IMR-90 (cell line): ENCODE results near the gene CLSTN3. TPM values are rescaled to one million over a fixed set of nuclear protein-coding genes. Genes with fewer than 3 reads are reported as not detected.

Experiments used
- ATAC-seq: fragments of 200-7000 bp; cut with Tn5 transposase; 2 replicates; pipeline ENCODE4 v1.9.1; 2020; ENCODE audit warnings: low read depth, mild to moderate bottlenecking, moderate library complexity
- BruUV-seq: library from RNA; stranded (reverse); fragments of 400-500 nt; replicated peaks from 2 replicates; lab custom pipeline; 2021; lab: Mats Ljungman, UMichigan
- CTCF ChIA-PET: fragments of 300-600 bp; formaldehyde crosslinking; extraction: SDS; loops from one replicate; lab custom pipeline; 2021; ENCODE audit warnings: antibody characterized with exemption; lab: Yijun Ruan, JAX
- POLR2A ChIA-PET: fragments of 300-600 bp; sonication (Branson Sonifier 250); formaldehyde crosslinking; loops from one replicate; lab custom pipeline; 2022; ENCODE audit warnings: antibody characterized with exemption; ENCODE audit not compliant: unreplicated experiment; lab: Charles Lee
- DNase-seq: peaks from one replicate; pipeline ENCODE4 v3.0.0; 2013
- H2AFZ ChIP-seq: replicated peaks from 2 replicates; pipeline ENCODE3; 2013; ENCODE audit warnings: low read length, mild to moderate bottlenecking; ENCODE audit not compliant: poor library complexity
- H2AK5ac ChIP-seq: 2 replicates; pipeline ENCODE4 v1.6.1; 2013; ENCODE audit warnings: low read depth, low read length, inconsistent platforms
- H2AK9ac ChIP-seq: replicated peaks from 2 replicates; pipeline ENCODE3; 2013; ENCODE audit warnings: mild to moderate bottlenecking, low read depth, low read length, moderate library complexity; ENCODE audit not compliant: poor library complexity
- H2BK120ac ChIP-seq: 2 replicates; pipeline ENCODE4 v1.6.1; 2013; ENCODE audit warnings: low read depth, low read length, inconsistent platforms
- H2BK15ac ChIP-seq: 3 replicates; pipeline ENCODE4 v1.6.1; 2013; ENCODE audit warnings: low read depth, low read length, inconsistent platforms
- H2BK20ac ChIP-seq: 2 replicates; pipeline ENCODE4 v1.6.1; 2013; ENCODE audit warnings: low read depth, mild to moderate bottlenecking, inconsistent platforms, low read length, moderate library complexity
- H2BK5ac ChIP-seq: 2 replicates; pipeline ENCODE4 v1.6.1; 2013; ENCODE audit warnings: mild to moderate bottlenecking, low read depth, low read length, inconsistent platforms; ENCODE audit not compliant: poor library complexity, severe bottlenecking
- H3K14ac ChIP-seq: replicated peaks from 2 replicates; pipeline ENCODE4 v1.6.1; 2013; ENCODE audit warnings: low read depth, low read length, inconsistent platforms
- H3K18ac ChIP-seq: 2 replicates; pipeline ENCODE4 v1.6.1; 2013; ENCODE audit warnings: low read depth, low read length, control low read depth
- H3K23ac ChIP-seq: 2 replicates; pipeline ENCODE4 v1.6.1; 2013; ENCODE audit warnings: low read depth, low read length, inconsistent platforms
- H3K27ac ChIP-seq: 2 replicates; pipeline ENCODE4 v1.5.1; 2013; ENCODE audit warnings: mild to moderate bottlenecking, control low read depth, low read length; ENCODE audit not compliant: insufficient read depth
- H3K27me3 ChIP-seq: 2 replicates; pipeline ENCODE4 v1.6.1; 2013; ENCODE audit warnings: low read length; ENCODE audit not compliant: control insufficient read depth, insufficient read depth
- H3K36me3 ChIP-seq: 2 replicates; pipeline ENCODE4 v1.6.1; 2013; ENCODE audit warnings: low read length, mixed read lengths; ENCODE audit not compliant: control insufficient read depth, insufficient read depth
- H3K4ac ChIP-seq: 2 replicates; pipeline ENCODE4 v1.6.1; 2013; ENCODE audit warnings: low read depth, low read length, inconsistent platforms
- H3K4me1 ChIP-seq: 2 replicates; pipeline ENCODE4 v1.6.1; 2013; ENCODE audit warnings: low read length, mixed read lengths; ENCODE audit not compliant: control insufficient read depth, insufficient read depth
- H3K4me2 ChIP-seq: 2 replicates; pipeline ENCODE4 v1.6.1; 2013; ENCODE audit warnings: low read depth, mild to moderate bottlenecking, control low read depth, low read length, moderate library complexity
- H3K4me3 ChIP-seq: 2 replicates; pipeline ENCODE4 v1.5.1; 2013; ENCODE audit warnings: low read depth, mild to moderate bottlenecking, control low read depth, low read length, moderate library complexity; ENCODE audit not compliant: insufficient read depth
- H3K56ac ChIP-seq: 2 replicates; pipeline ENCODE4 v1.6.1; 2013; ENCODE audit warnings: low read length, inconsistent platforms; ENCODE audit not compliant: insufficient read depth; ENCODE audit errors: extremely low read depth
- H3K79me1 ChIP-seq, 2 experiments: 2 replicates each; pipeline ENCODE4 v1.6.1; 2013; ENCODE audit warnings: low read length in 2 of 2, inconsistent platforms in 1 of 2, low read depth in 1 of 2
- H3K9ac ChIP-seq: 2 replicates; pipeline ENCODE4 v1.6.1; 2013; ENCODE audit warnings: low read depth, low read length, control low read depth
- H3K9me1 ChIP-seq: 2 replicates; pipeline ENCODE4 v1.6.1; 2013; ENCODE audit warnings: low read length, inconsistent platforms; ENCODE audit not compliant: insufficient read depth
- H3K9me3 ChIP-seq: 2 replicates; pipeline ENCODE4 v1.6.1; 2013; ENCODE audit warnings: low read length; ENCODE audit not compliant: control insufficient read depth, insufficient read depth
- H4K20me1 ChIP-seq: 2 replicates; pipeline ENCODE4 v1.6.1; 2013; ENCODE audit warnings: low read length, inconsistent platforms; ENCODE audit not compliant: insufficient read depth
- H4K5ac ChIP-seq: 2 replicates; pipeline ENCODE4 v1.6.1; 2013; ENCODE audit warnings: mild to moderate bottlenecking, low read depth, low read length, control low read depth
- H4K8ac ChIP-seq, 2 experiments: 2 replicates each; pipeline ENCODE4 v1.6.1; 2013; ENCODE audit warnings: low read depth in 2 of 2, low read length in 2 of 2, control low read depth in 1 of 2, inconsistent platforms in 1 of 2
- H4K91ac ChIP-seq: 2 replicates; pipeline ENCODE4 v1.6.1; 2013; ENCODE audit warnings: low read depth, low read length, inconsistent platforms; ENCODE audit not compliant: insufficient read depth
- BHLHE40 ChIP-seq: fragments of 150-350 bp; IDR thresholded peaks from 2 replicates; pipeline ENCODE4 v1.6.1; 2016; ENCODE audit warnings: mild to moderate bottlenecking, low read depth, low read length
- CEBPB ChIP-seq: IDR thresholded peaks from 2 replicates; pipeline ENCODE4 v1.6.1; 2012; ENCODE audit warnings: low read depth, low read length, improper control_type of control experiment
- CHD1 ChIP-seq: IDR thresholded peaks from 2 replicates; pipeline ENCODE4 v1.6.1; 2012; ENCODE audit warnings: low read depth, low read length, improper control_type of control experiment
- FOS ChIP-seq: fragments of 150-350 bp; IDR thresholded peaks from 2 replicates; pipeline ENCODE4 v1.6.1; 2016; ENCODE audit warnings: low read depth, low read length
- MAFK ChIP-seq: IDR thresholded peaks from 2 replicates; pipeline ENCODE4 v1.6.1; 2012; ENCODE audit warnings: low read depth, low read length, improper control_type of control experiment
- MAZ ChIP-seq: IDR thresholded peaks from 2 replicates; pipeline ENCODE4 v1.6.1; 2012; ENCODE audit warnings: low read depth, mild to moderate bottlenecking, low read length, improper control_type of control experiment, moderate library complexity, borderline replicate concordance
- MXI1 ChIP-seq: IDR thresholded peaks from 2 replicates; pipeline ENCODE4 v1.6.1; 2012; ENCODE audit warnings: low read depth, mild to moderate bottlenecking, low read length, moderate library complexity, borderline replicate concordance
- NFE2L2 ChIP-seq: fragments of 150-350 bp; IDR thresholded peaks from 2 replicates; pipeline ENCODE4 v1.6.1; 2016; ENCODE audit warnings: low read depth, mild to moderate bottlenecking, low read length
- POLR2A ChIP-seq: IDR thresholded peaks from 2 replicates; pipeline ENCODE4 v1.6.1; 2012; ENCODE audit warnings: mild to moderate bottlenecking, low read depth, low read length
- RAD21 ChIP-seq: IDR thresholded peaks from 2 replicates; pipeline ENCODE4 v1.6.1; 2012; ENCODE audit warnings: low read length, improper control_type of control experiment
- RCOR1 ChIP-seq: IDR thresholded peaks from 2 replicates; pipeline ENCODE4 v1.6.1; 2012; ENCODE audit warnings: mild to moderate bottlenecking, low read length, improper control_type of control experiment; ENCODE audit not compliant: insufficient replicate concordance
- RFX5 ChIP-seq: IDR thresholded peaks from 2 replicates; pipeline ENCODE4 v1.8.0; 2012; ENCODE audit warnings: low read depth, mild to moderate bottlenecking, low read length, moderate library complexity
- SMC3 ChIP-seq: fragments of 150-350 bp; IDR thresholded peaks from 2 replicates; pipeline ENCODE4 v1.6.1; 2016; ENCODE audit warnings: low read depth, mild to moderate bottlenecking, antibody characterized with exemption, low read length, moderate library complexity
- WGBS, 2 experiments: methylation state at CpG; one replicate each; pipeline versions ENCODE4 v1.1.5 to v1.1.7; 2013; ENCODE audit warnings: missing lambda C conversion rate in 2 of 2; ENCODE audit not compliant: insufficient read length in 1 of 2; ENCODE audit errors: extremely low coverage in 2 of 2; 5-methylcytosine and 5-hydroxymethylcytosine counted together
- dilution Hi-C: fragments of 300-500 bp; cut with HindIII; formaldehyde crosslinking; loops from one replicate; pipeline ENCODE4 v1.14.3; 2018; ENCODE audit warnings: low sequenced_read_pairs; ENCODE audit not compliant: unreplicated experiment
- in situ Hi-C: fragments of 300-500 bp; cut with MboI; formaldehyde crosslinking; loops from 3 replicates; pipeline ENCODE4 v1.14.3; 2019; ENCODE audit warnings: low sequenced_read_pairs, inconsistent platforms, mixed read lengths
- intact Hi-C: fragments of 100-400 bp; cut with micrococcal nuclease; formaldehyde crosslinking; loops from 2 replicates; pipeline ENCODE4 v1.10.0; 2022
- polyA plus RNA-seq, 3 experiments: library from polyadenylated mRNA; depleted of rRNA; stranded (reverse); fragments of >200 nt; gene quantifications; 2 replicates each; pipeline ENCODE4 v1.2.3, GENCODE V29; 2012; ENCODE audit warnings: low replicate concordance in 1 of 3
- total RNA-seq: library from RNA; depleted of rRNA; stranded (reverse); fragments of >200 nt; gene quantifications from 2 replicates; pipeline ENCODE4 v1.2.3, GENCODE V29; 2012
- TF ChIP-seq, protein P1 (sequence below): conservative IDR thresholded peaks from 2 replicates; pipeline ENCODE4 v1.5.1; 2012; ENCODE audit warnings: mild to moderate bottlenecking, low read depth, low read length, improper control_type of control experiment
- TF ChIP-seq, protein P2 (sequence below): fragments of 150-350 bp; IDR thresholded peaks from 2 replicates; pipeline ENCODE4 v1.6.1; 2016; ENCODE audit warnings: low read depth, mild to moderate bottlenecking, low read length, moderate library complexity, borderline replicate concordance
- TF ChIP-seq, protein P3 (sequence below): fragments of 150-350 bp; IDR thresholded peaks from 2 replicates; pipeline ENCODE4 v1.6.1; 2017; ENCODE audit warnings: mild to moderate bottlenecking, antibody characterized with exemption, low read length, low read depth

CLSTN3 gene
- total and polyA plus RNA-seq, 2 of the 4 experiments (the other 2 are of a cell fraction) = 4.1 to 16.4 TPM

DNA sequence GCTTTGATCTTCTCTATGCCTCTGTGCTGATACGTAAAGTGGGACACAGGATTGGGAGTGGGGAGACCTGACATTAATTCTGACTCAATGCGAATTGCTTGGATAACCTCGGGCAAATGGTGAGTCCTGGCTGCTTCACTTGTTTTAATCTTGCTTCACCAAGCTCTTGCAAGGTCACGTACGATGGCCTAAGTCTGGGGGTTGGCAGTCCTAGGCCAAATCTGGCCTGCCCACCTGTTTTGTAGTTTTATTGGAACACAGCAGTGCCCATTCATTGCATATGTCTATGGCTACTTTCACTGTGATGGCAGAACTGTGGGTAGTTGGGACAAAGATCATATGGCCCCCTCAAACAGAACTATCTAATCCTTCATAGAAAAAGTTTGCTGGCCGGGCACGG, 13.4 kb downstream of the CLSTN3 start:
- intact Hi-C loops (no loop called here), dilution Hi-C loops (no loop called here), in situ Hi-C loops (no loop called here)
- Histone ChIP-seq H3K9me1 (no peaks in the 10 kb centered on the region), H3K4ac (no peak overlapping the region), H3K4me1 (peaks cover 2% of the 10 kb centered on the region; the same call in 1 of the 2 replicates), H2AK5ac (no peak overlapping the region), H3K9ac (no peak overlapping the region), H3K18ac (no peak overlapping the region), H4K8ac (no peak overlapping the region), H2BK5ac (no peak overlapping the region), H2BK20ac (no peak overlapping the region), H3K4me2 (no peak overlapping the region), H3K27ac (no peak overlapping the region), H2AFZ (no peak overlapping the region), H3K4me3 (no peak overlapping the region), H4K5ac (no peak overlapping the region), H2BK15ac (no peak overlapping the region), H3K36me3 (peaks cover 35% of the 10 kb centered on the region), H2AK9ac (no peak overlapping the region), H3K79me1 (no peaks in the 10 kb centered on the region), H3K9me3 (no peaks in the 10 kb centered on the region), H3K56ac (no peak overlapping the region), H4K91ac (no peak overlapping the region), H2BK120ac (no peak overlapping the region), H3K14ac (no peak overlapping the region), H3K27me3 (no peaks in the 10 kb centered on the region), H3K23ac (no peak overlapping the region), H4K20me1 (0 out of 2 replicates have a peak, but pooled peaks cover 3% of the 10 kb centered on the region)
- POLR2A ChIA-PET = no interaction called here
- WGBS, 2 experiments = 100% methylated on average over 2 of the region's 7 CpGs; no CpG with 5 or more reads in 1 of the 2 experiments
- BruUV-seq = no TSS peak
- CTCF ChIA-PET = no interaction called here
- ATAC-seq = no peak
- TF ChIP-seq RCOR1 (no peak), RAD21 (no peak), BHLHE40 (no peak), FOS (no peak), POLR2A (no peak), CEBPB (no peak), MXI1 (no peak), SMC3 (no peak), MAFK (no peak), MAZ (no peak), NFE2L2 (no peak), RFX5 (no peak), CHD1 (no peak)
- TF ChIP-seq, protein P1, sequence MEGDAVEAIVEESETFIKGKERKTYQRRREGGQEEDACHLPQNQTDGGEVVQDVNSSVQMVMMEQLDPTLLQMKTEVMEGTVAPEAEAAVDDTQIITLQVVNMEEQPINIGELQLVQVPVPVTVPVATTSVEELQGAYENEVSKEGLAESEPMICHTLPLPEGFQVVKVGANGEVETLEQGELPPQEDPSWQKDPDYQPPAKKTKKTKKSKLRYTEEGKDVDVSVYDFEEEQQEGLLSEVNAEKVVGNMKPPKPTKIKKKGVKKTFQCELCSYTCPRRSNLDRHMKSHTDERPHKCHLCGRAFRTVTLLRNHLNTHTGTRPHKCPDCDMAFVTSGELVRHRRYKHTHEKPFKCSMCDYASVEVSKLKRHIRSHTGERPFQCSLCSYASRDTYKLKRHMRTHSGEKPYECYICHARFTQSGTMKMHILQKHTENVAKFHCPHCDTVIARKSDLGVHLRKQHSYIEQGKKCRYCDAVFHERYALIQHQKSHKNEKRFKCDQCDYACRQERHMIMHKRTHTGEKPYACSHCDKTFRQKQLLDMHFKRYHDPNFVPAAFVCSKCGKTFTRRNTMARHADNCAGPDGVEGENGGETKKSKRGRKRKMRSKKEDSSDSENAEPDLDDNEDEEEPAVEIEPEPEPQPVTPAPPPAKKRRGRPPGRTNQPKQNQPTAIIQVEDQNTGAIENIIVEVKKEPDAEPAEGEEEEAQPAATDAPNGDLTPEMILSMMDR = no peak
- TF ChIP-seq, protein P2, sequence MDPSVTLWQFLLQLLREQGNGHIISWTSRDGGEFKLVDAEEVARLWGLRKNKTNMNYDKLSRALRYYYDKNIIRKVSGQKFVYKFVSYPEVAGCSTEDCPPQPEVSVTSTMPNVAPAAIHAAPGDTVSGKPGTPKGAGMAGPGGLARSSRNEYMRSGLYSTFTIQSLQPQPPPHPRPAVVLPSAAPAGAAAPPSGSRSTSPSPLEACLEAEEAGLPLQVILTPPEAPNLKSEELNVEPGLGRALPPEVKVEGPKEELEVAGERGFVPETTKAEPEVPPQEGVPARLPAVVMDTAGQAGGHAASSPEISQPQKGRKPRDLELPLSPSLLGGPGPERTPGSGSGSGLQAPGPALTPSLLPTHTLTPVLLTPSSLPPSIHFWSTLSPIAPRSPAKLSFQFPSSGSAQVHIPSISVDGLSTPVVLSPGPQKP = no peak
- TF ChIP-seq, protein P3, sequence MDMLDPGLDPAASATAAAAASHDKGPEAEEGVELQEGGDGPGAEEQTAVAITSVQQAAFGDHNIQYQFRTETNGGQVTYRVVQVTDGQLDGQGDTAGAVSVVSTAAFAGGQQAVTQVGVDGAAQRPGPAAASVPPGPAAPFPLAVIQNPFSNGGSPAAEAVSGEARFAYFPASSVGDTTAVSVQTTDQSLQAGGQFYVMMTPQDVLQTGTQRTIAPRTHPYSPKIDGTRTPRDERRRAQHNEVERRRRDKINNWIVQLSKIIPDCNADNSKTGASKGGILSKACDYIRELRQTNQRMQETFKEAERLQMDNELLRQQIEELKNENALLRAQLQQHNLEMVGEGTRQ = no peak
- DNase-seq = no peak
